DMS153 treated with DMSO at 0.1 percent for 48 hours (cell line): ENCODE measurements around the gene CYBA.
A peak's percentile ranks its signal among the peaks of the same experiment; 100 is the strongest.

Experiments
- DNase-seq: peaks from one replicate; lab custom pipeline; 2025; ENCODE audit not compliant: unreplicated experiment; lab: John Stamatoyannopoulos, UW

CYBA gene

GRCh38 chr16:88647178-88648070 lies 3.4 kb downstream of the CYBA start:
- no peak for DNase-seq

DNA sequence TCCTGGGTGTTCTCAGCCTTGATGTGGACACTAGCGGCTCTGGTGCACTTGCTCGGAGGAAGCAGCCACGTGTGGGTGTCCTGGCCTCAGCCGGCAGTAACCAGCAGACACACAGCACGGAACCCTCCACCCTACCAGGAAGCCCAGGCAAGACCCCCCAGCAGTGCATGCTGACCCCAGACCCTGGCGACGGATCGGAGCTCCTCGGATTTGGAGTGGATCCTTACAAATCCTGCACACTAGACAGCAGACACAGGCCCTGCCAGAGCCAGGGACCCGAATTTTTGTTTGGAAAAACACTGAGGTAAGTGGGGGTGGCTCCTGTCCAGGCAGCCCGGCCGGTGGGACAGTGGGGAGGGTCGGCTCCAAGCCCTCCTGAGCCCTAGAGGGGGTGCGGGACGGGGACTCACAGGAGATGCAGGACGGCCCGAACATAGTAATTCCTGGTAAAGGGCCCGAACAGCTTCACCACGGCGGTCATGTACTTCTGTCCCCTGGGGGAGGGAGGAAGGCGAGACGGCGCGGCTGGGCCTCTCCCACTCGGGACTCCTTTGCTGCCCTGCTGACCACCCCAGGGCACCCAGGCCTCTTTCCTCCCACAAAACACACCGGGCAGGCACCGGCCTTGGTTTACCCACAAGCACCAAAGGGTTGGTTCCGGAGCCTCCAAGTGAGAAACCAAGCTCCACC lies 4.4 kb downstream of the CYBA start:
- no peak for DNase-seq

DNA sequence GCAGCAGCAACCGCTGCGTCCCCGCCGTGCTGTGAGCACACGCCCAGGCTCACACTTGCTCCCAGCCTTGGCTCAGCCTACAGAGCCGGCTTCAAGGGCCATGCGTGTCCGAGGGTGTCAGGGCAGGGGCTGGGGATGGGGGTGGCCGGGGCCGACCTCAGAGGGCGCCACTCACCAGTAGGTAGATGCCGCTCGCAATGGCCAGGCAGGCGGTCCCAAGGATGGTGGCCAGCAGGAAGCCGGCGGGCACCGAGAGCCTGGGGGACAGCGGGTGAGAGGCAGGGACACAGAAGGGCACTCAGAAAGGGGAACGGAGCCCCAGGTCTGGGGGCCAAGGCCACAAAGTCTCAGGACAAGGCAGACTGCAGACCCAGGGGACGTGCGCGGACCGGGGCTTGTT lies 4.9 kb downstream of the CYBA start:
- DNase-seq = no peak

DNA sequence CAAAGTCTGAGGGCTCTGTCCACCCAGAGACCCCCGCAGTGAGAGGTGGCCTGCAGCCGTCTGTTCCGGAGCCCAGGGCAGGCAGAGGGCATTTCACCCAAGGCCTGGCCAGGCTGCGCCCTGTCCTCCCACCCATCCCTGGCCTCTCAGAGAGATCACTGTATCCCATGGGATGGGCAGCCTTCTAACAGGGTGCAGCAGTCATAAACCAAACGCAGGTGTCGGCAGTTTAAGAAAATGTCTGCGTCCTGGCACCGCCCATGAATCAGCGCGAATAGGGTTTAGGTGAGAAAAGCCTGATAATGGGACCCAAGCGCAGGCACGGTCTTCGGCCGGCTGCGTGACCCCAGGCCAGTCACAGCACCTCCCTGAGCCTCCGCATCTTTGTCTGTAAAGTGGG lies 5.4 kb downstream of the CYBA start:
- no peak for DNase-seq

DNA sequence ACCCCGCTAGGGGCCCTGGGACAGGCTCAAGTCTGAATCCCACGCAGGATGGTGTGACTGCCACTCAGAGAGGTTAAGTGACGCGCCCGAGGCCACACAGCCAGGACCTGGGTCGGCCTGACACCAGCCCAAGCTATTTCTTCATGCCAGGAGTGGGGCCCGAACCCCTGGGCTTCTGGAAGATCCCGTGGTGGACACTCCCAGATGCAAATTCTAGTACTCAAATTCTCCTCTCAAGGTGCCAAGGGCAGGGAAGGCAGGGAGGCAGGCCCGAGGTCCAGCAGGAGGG lies 7.3 kb downstream of the CYBA start:
- DNase-seq = no peak

DNA sequence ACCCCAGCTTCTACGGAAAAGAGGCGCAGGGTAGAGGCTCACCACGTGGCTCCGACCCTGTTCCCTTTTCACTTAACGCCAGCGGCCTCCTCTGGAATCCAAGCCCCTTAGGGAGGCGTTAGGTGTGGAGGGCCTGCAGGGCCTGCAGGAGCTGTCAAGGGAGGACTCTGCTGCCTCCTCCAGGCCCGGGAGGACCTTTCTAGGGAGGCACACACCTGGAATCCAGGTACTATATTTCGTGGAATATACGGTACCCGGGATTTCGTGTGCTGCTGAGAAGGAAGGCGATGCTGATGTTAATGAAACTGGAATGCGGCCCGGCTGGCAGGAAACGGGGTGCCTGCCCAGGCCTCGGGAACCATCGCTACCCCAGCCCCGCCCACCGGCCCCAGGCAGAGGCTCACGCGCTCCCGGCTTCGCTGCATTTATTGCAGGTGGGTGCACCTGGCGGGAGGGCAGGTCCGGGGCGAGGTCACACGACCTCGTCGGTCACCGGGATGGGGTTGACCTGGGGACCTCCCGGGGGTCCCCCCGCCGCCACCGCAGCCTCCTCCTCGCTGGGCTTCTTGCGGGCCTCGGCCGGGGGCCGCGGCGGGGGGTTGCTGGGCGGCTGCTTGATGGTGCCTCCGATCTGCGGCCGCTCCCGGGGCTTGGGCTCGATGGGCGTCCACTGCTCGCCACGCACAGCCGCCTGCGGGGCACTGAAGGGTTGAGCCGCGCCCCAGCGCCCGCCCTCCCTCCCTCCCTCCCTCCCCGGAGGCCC lies 7.8 kb downstream of the CYBA start:
- no peak for DNase-seq

DNA sequence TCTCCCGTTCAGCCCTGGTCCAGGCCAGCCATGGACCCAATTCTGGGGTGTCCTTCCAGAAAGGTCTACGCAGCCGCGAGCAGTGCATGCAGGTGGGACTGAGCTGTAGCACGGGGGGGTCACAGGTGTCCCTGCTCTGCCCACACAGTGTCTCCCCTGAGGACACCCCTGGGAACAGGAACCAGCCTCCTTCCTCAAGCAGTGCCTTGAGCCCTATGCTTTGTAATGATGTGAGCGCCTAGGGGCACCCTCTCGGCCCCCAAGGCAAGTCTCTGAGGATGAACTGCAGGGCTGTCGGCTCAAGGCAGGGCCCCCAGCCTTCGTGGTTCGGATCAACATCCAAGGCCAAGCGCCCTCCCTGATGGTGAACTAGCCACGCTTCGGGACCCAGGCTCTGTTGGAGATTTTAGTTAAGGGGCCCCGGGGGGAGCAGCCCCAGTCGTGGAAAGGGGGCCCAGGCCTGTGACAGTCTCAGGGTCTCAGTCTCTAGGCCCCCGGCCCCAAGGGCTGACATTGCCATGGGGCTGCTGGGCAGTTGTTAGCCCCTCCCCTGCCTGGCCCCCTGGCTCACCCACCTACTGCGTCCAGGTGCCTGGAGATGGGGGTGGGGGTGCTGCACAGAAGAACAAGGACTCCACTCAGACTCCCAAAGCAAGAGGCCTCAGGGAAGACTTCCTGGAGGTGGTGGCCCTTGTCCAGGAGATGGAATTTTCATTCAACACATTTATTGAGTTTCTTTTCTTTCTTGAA lies 10.2 kb downstream of the CYBA start:
- DNase-seq = no peak

DNA sequence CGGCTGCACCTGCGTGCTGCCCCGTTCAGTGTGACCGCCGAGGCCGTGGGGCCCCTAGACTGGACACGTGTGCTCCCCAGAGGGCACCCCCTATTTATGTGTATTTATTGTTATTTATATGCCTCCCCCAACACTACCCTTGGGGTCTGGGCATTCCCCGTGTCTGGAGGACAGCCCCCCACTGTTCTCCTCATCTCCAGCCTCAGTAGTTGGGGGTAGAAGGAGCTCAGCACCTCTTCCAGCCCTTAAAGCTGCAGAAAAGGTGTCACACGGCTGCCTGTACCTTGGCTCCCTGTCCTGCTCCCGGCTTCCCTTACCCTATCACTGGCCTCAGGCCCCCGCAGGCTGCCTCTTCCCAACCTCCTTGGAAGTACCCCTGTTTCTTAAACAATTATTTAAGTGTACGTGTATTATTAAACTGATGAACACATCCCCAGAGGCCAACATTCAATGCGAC lies 10.8 kb downstream of the CYBA start:
- no peak for DNase-seq

GRCh38 chr16:88639231-88640038 lies 11.4 kb downstream of the CYBA start:
- DNase-seq = peak; percentile 71

GRCh38 chr16:88638323-88639230 lies 12.3 kb downstream of the CYBA start, which contains the start of gene IL17C:
TSS of gene IL17C (plus strand) at chr16:88638572. CDS start at chr16:88638642, 70 bp downstream.
- peak; percentile 77 for DNase-seq

- DNase-seq = no peak
Measured at GRCh38 chr16:88636488-88637265, 14.2 kb downstream of the CYBA start.

GRCh38 chr16:88635671-88636319 lies 15.1 kb downstream of the CYBA start:
- DNase-seq = no peak

DNA sequence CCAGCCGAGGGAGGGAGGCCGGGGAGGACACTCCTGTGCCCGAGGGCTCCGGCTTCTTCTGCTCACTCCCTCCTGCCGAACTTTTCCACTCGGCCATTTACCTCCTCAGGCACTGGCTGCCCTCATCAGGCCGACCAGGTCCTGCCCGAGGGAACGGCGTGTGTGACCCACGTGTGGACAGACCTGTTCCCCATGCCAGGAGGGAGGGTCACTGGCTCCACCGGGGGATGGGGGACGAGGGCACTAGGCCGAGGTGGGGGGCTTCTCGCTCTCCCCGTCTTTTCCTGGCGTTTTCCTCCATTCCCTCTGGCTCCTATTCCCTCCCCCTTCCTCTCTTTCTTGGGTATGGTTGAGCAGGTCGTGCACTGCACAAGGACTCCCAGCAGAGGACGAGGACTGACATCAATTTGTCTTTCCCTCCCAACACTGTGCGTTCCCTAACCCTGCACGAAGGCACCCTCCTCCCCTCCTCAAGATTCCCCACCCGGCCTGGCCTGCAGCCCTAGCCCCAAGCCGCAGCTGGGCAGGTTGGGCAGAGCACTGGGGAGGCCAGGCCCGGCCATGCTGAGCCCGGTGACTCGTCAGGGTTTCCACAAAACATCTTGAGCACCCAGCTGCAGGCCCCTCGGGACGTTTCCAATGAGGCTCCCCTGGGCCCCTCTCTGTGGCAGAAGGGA lies 15.7 kb downstream of the CYBA start:
- DNase-seq = no peak

DNA sequence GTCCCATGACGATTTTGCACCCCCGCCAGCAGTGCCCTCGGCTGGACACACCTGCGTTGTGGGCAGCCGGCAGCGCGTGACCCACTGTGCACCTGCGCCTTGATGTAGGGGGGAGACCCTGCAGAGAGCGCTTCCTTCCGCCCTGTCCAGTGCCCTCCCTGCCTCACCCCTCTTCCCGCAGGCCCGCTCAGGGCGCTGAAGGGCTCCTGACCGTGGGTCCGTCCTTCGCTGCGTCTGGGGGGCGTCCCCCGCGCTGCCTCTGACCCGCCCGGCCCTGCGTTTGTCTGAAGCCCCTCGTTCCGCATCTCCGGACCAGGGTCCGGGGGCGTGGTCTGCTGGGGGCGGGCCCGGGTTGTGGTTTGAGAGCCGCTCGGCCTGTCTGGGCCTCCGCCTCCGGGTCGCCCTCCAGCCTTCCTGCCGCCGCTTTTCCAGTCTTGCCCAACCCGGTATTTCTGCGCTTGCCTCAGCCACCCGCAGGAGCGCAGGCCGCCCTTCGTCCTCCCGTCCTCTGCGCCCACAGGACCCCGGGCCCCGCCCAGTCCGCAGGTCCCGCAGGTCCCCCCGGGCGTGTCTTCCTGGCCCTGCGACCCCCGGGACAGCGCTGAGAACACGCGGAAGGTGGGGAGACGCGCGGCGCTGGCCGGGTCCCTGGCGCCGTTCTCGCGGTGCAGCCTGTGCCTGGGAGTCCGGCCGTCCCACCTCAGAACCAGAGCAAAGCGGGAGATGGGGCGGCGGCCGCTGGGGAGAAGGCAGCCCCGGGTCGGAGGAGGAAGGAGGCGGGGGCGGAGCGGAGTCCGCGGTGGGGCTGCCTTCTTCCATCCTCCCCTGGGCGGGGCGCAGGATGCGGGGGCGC lies 16.5 kb downstream of the CYBA start:
- no peak for DNase-seq

DNA sequence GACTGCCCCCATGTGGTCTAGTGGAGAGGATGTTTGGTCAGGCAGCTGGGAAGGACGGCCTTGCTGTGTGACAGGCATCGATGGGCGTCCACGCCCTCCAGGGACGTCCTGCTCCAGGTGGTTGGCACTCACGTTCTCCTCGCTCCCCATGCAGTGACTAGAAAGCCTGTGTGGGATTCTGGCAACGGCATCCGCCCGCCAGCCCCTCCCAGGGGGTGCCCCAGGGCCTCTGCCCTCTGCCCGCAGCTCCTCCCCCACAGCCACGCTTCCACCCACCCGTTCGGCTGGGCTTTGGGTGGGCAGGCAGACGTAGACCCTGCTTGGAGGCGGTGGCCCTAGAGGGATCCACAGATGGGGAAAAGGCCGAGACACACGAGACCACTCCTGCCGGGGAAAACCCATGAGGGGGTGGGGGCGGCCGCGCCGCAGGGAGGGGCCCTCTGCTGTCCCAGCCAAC lies 17.1 kb downstream of the CYBA start:
- no peak for DNase-seq

- DNase-seq = no peak
Measured at GRCh38 chr16:88632587-88632930, 18.3 kb downstream of the CYBA start.
